GM21528 (cell line): ENCODE measurements around the gene BMX.

Source experiments
- ATAC-seq: cut with Tn5 transposase; IDR thresholded peaks from one replicate; pipeline ENCODE4 v1.9.1; 2021; ENCODE audit warnings: mild to moderate bottlenecking, moderate library complexity; ENCODE audit not compliant: unreplicated experiment, low FRiP score

Gene BMX

GRCh38 chrX:15505101-15505500 lies 4.5 kb downstream of the BMX start:
- ATAC-seq, result no peak

- ATAC-seq, result no peak
Observed at GRCh38 chrX:15507005-15507404, 6.4 kb downstream of the BMX start.

- no peak for ATAC-seq
Observed at GRCh38 chrX:15509845-15510244, 9.2 kb downstream of the BMX start.

GRCh38 chrX:15511563-15511962 lies 11.0 kb downstream of the BMX start:
- no peak for ATAC-seq

- no peak for ATAC-seq
Observed at GRCh38 chrX:15512401-15512965, 11.9 kb downstream of the BMX start.

GRCh38 chrX:15514279-15514678 lies 13.7 kb downstream of the BMX start:
- no peak for ATAC-seq

- no peak for ATAC-seq
Observed at GRCh38 chrX:15515931-15516330, 15.3 kb downstream of the BMX start.

- no peak for ATAC-seq
Observed at GRCh38 chrX:15522464-15522863, 21.9 kb downstream of the BMX start.

GRCh38 chrX:15523088-15523487 lies 22.5 kb downstream of the BMX start:
- ATAC-seq, result no peak

- no peak for ATAC-seq
Observed at GRCh38 chrX:15524417-15524816, 23.8 kb downstream of the BMX start.

GRCh38 chrX:15525664-15526416 lies 25.2 kb downstream of the BMX start:
- no peak for ATAC-seq

GRCh38 chrX:15529165-15529564 lies 28.6 kb downstream of the BMX start:
- ATAC-seq, result no peak

- ATAC-seq, result no peak
Observed at GRCh38 chrX:15530318-15530717, 29.7 kb downstream of the BMX start.

- no peak for ATAC-seq
Observed at GRCh38 chrX:15546745-15547144, 46.1 kb downstream of the BMX start.

- ATAC-seq, result no peak
Observed at GRCh38 chrX:15547356-15547755, 46.7 kb downstream of the BMX start.

GRCh38 chrX:15549189-15550012 lies 48.8 kb downstream of the BMX start:
- no peak for ATAC-seq

- ATAC-seq, result no peak
Observed at GRCh38 chrX:15559227-15559626, 58.6 kb downstream of the BMX start.

- no peak for ATAC-seq
Observed at GRCh38 chrX:15560924-15561323, 60.3 kb downstream of the BMX start.

- ATAC-seq, result no peak
Observed at GRCh38 chrX:15563056-15563455, 62.4 kb downstream of the BMX start.

GRCh38 chrX:15564981-15565579 lies 64.5 kb downstream of the BMX start:
- ATAC-seq, result no peak

GRCh38 chrX:15566244-15566643 lies 65.6 kb downstream of the BMX start:
- no peak for ATAC-seq
